H9 (cell line): ENCODE data around the gene CCNC. TPM values are rescaled to one million over a fixed set of nuclear protein-coding genes. Genes with fewer than 3 reads are reported as not detected.

ENCODE experiments used
- DNase-seq: peaks from one replicate; pipeline ENCODE4 v3.0.0-alpha.2; 2017
- H2AFZ ChIP-seq: one replicate; pipeline ENCODE4 v1.6.1; 2013; ENCODE audit warnings: mild to moderate bottlenecking, low read length, control low read depth, moderate library complexity
- H2AK5ac ChIP-seq: 2 replicates; pipeline ENCODE4 v1.6.1; 2013; ENCODE audit warnings: low read length, control low read depth, mixed read lengths; ENCODE audit not compliant: insufficient read length
- H2BK120ac ChIP-seq: one replicate; pipeline ENCODE4 v1.6.1; 2013; ENCODE audit warnings: low read depth, mild to moderate bottlenecking, low read length, control low read depth, inconsistent platforms; ENCODE audit not compliant: poor library complexity, severe bottlenecking
- H2BK12ac ChIP-seq: 2 replicates; pipeline ENCODE4 v1.6.1; 2013; ENCODE audit warnings: low read length, control low read depth, mixed read lengths, low read depth; ENCODE audit not compliant: insufficient read length
- H2BK15ac ChIP-seq: 2 replicates; pipeline ENCODE4 v1.6.1; 2013; ENCODE audit warnings: low read depth, low read length, control low read depth
- H2BK20ac ChIP-seq: one replicate; pipeline ENCODE4 v1.6.1; 2013; ENCODE audit warnings: low read depth, mild to moderate bottlenecking, low read length, control low read depth, inconsistent platforms; ENCODE audit not compliant: poor library complexity, severe bottlenecking
- H2BK5ac ChIP-seq: 2 replicates; pipeline ENCODE4 v1.6.1; 2013; ENCODE audit warnings: low read length, control low read depth, mixed read lengths; ENCODE audit not compliant: insufficient read length
- H3K14ac ChIP-seq: 2 replicates; pipeline ENCODE4 v1.6.1; 2013; ENCODE audit warnings: low read length, control low read depth; ENCODE audit not compliant: insufficient read depth
- H3K18ac ChIP-seq: 2 replicates; pipeline ENCODE4 v1.6.1; 2013; ENCODE audit warnings: low read depth, mild to moderate bottlenecking, mixed read lengths, low read length, control low read depth; ENCODE audit not compliant: insufficient read length
- H3K23ac ChIP-seq: 2 replicates; pipeline ENCODE4 v1.6.1; 2013; ENCODE audit warnings: low read length, control low read depth, mixed read lengths, low read depth; ENCODE audit not compliant: insufficient read length
- H3K23me2 ChIP-seq: 2 replicates; pipeline ENCODE4 v1.6.1; 2013; ENCODE audit warnings: low read depth, mild to moderate bottlenecking, mixed read lengths, low read length, control low read depth; ENCODE audit not compliant: insufficient read length, poor library complexity, severe bottlenecking
- H3K27ac ChIP-seq: 2 replicates; pipeline ENCODE4 v1.5.1; 2013; ENCODE audit warnings: low read length, control low read depth, mixed read lengths, low read depth; ENCODE audit not compliant: insufficient read length
- H3K27me3 ChIP-seq: 2 replicates; pipeline ENCODE4 v1.6.1; 2013; ENCODE audit warnings: low read length, control low read depth, inconsistent platforms; ENCODE audit not compliant: insufficient read depth
- H3K4ac ChIP-seq: 2 replicates; pipeline ENCODE4 v1.6.1; 2013; ENCODE audit warnings: low read depth, mild to moderate bottlenecking, control low read depth, inconsistent platforms, low read length, moderate library complexity
- H3K4me1 ChIP-seq: 2 replicates; pipeline ENCODE4 v1.6.1; 2013; ENCODE audit warnings: low read length, control low read depth, inconsistent platforms; ENCODE audit not compliant: insufficient read depth
- H3K4me2 ChIP-seq: 2 replicates; pipeline ENCODE4 v1.6.1; 2013; ENCODE audit warnings: low read length, control low read depth, mixed read lengths; ENCODE audit not compliant: insufficient read length, insufficient read depth
- H3K56ac ChIP-seq: 2 replicates; pipeline ENCODE4 v1.6.1; 2013; ENCODE audit warnings: low read depth, mild to moderate bottlenecking, mixed read lengths, low read length, control low read depth; ENCODE audit not compliant: insufficient read length
- H3K79me1 ChIP-seq: 2 replicates; pipeline ENCODE4 v1.6.1; 2013; ENCODE audit warnings: low read depth, mild to moderate bottlenecking, moderate library complexity, low read length, control low read depth, inconsistent platforms; ENCODE audit not compliant: insufficient read depth, poor library complexity, severe bottlenecking
- H3K79me2 ChIP-seq: 2 replicates; pipeline ENCODE4 v1.6.1; 2013; ENCODE audit warnings: low read length, control low read depth, inconsistent platforms; ENCODE audit not compliant: insufficient read depth
- H3K9ac ChIP-seq: 2 replicates; pipeline ENCODE4 v1.6.1; 2013; ENCODE audit warnings: low read length, control low read depth, mixed read lengths; ENCODE audit not compliant: insufficient read length; ENCODE audit errors: extremely low read depth
- H3K9me3 ChIP-seq: one replicate; pipeline ENCODE4 v1.6.1; 2013; ENCODE audit warnings: low read depth, low read length, inconsistent platforms; ENCODE audit not compliant: control insufficient read depth
- H3T11ph ChIP-seq: one replicate; pipeline ENCODE4 v1.6.1; 2013; ENCODE audit warnings: mild to moderate bottlenecking, low read length, control low read depth, inconsistent platforms
- H4K20me1 ChIP-seq: one replicate; pipeline ENCODE4 v1.6.1; 2013; ENCODE audit not compliant: control insufficient read depth, insufficient read length, insufficient read depth
- H4K5ac ChIP-seq: 2 replicates; pipeline ENCODE4 v1.6.1; 2013; ENCODE audit warnings: low read depth, mild to moderate bottlenecking, mixed read lengths, low read length, control low read depth; ENCODE audit not compliant: insufficient read length
- H4K8ac ChIP-seq: replicated peaks from 2 replicates; pipeline ENCODE4 v1.6.1; 2013; ENCODE audit warnings: low read length, control low read depth, mixed read lengths, low read depth; ENCODE audit not compliant: insufficient read length
- H4K91ac ChIP-seq: 2 replicates; pipeline ENCODE4 v1.6.1; 2013; ENCODE audit warnings: low read depth, mild to moderate bottlenecking, moderate library complexity, mixed read lengths, low read length, control low read depth; ENCODE audit not compliant: insufficient read length
- H3K27ac Mint-ChIP-seq, 3 experiments: 2 replicates in 2 of 3; 3 replicates in 1 of 3; pipeline ENCODE4 v1.8.0; 2020 to 2021; ENCODE audit warnings: mixed read lengths in 3 of 3, mild to moderate bottlenecking in 1 of 3, moderate library complexity in 1 of 3
- H3K27me3 Mint-ChIP-seq: 2 replicates; pipeline ENCODE4 v1.8.0; 2021; ENCODE audit warnings: low read depth, mild to moderate bottlenecking, moderate library complexity, mixed read lengths
- H3K36me3 Mint-ChIP-seq, 3 experiments: 2 replicates in 2 of 3; 3 replicates in 1 of 3; pipeline ENCODE4 v1.8.0; 2020 to 2021; ENCODE audit warnings: low read depth in 3 of 3, mixed read lengths in 3 of 3; ENCODE audit not compliant: insufficient read depth in 1 of 3
- H3K4me1 Mint-ChIP-seq, 2 experiments: 2 replicates each; pipeline ENCODE4 v1.8.0; 2020; ENCODE audit warnings: mixed read lengths in 2 of 2
- H3K4me3 Mint-ChIP-seq, 2 experiments: 2 replicates in 1 of 2; 3 replicates in 1 of 2; pipeline ENCODE4 v1.8.0; 2020 to 2021; ENCODE audit warnings: mild to moderate bottlenecking in 2 of 2, mixed read lengths in 2 of 2, moderate library complexity in 1 of 2
- H3K9me3 Mint-ChIP-seq, 2 experiments: 2 replicates in 1 of 2; 3 replicates in 1 of 2; pipeline ENCODE4 v1.8.0; 2020; ENCODE audit warnings: mild to moderate bottlenecking in 2 of 2, mixed read lengths in 2 of 2, moderate library complexity in 1 of 2
- WGBS: extraction: QIAGEN DNeasy Blood & Tissue Kit; methylation state at CpG from one replicate; pipeline ENCODE4 v1.1.7; 2013; ENCODE audit warnings: missing lambda C conversion rate, low lambda C conversion rate, mixed read lengths; ENCODE audit not compliant: insufficient read length; ENCODE audit errors: extremely low coverage; 5-methylcytosine and 5-hydroxymethylcytosine counted together
- total RNA-seq: library from RNA; stranded (reverse); gene quantifications from 2 replicates; pipeline ENCODE4 v1.2.1, GENCODE V29; 2021
- TF ChIP-seq, protein P1 (sequence below): fragments of 200-600 bp; sonication (generic); conservative IDR thresholded peaks from 3 replicates; pipeline ENCODE4 v1.8.0; 2021; ENCODE audit warnings: antibody characterized with exemption, mild to moderate bottlenecking

Gene CCNC
- total RNA-seq, 1 experiment from 2014 or later: 112 TPM

DNA sequence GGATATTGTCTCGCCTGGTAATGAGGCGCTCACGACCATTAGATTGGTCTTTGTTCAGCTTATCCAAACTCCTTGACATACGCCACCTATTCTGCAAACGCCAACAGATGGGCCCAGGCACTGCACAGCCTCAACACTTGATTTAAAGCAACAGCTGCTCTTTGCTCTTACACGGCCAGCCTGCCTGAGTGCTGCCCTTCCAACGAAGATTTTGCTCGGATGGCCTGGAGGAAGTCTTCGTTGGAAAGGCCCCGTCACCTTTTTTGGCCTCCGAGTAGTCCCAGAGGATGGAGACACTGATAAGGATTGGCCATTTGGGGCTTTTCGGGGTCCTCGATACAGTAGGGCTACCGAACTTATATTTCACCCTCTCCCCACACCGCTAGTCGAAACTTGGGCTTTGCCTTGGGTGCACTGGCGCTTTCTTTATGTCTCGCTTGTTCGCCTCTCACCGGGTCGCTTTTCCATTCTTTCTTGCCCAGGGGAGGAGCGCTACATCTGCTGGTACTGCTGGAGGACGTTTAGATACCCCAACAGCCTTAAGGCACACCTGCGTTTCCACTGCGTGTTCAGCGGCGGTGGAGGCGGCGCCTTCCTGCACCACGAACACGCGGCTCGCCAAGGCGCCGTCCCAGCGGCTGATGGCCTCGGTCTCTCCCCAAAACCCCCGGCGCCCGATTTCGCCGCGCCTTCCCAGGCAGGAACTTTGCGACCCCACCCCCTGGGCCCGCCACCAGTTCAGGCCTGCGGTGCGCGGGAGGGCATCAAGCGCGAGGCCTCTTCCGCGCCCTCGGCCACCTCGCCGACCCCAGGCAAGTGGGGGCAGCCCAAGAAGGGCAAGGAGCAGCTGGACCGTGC is 44.3 kb upstream of the CCNC start:
- Histone ChIP-seq H3K23me2 (peaks cover 8% of the 10 kb centered on the region), H3K27me3 (peaks cover 79% of the 10 kb centered on the region), H3K14ac (no peak overlapping the region), H3K79me1 (no peaks in the 10 kb centered on the region), H4K20me1 (no peaks in the 10 kb centered on the region), H2BK12ac (no peak overlapping the region), H2AK5ac (no peak overlapping the region), H2AFZ (no peak overlapping the region), H3K9ac (no peak overlapping the region), H2BK5ac (no peak overlapping the region), H4K5ac (no peak overlapping the region), H4K91ac (no peak overlapping the region), H3K79me2 (no peaks in the 10 kb centered on the region), H3K9me3 (no peaks in the 10 kb centered on the region), H3K56ac (no peak overlapping the region), H3K4me1 (no peaks in the 10 kb centered on the region), H3K4ac (no peak overlapping the region), H3K18ac (no peak overlapping the region), H2BK120ac (no peak overlapping the region), H3T11ph (no peak overlapping the region), H3K23ac (no peak overlapping the region), H2BK20ac (no peak overlapping the region), H2BK15ac (no peak overlapping the region), H3K27ac (no peak overlapping the region), H4K8ac (no peak overlapping the region), H3K4me2 (peak overlapping the region; percentile 46)
- TF ChIP-seq, protein P1, sequence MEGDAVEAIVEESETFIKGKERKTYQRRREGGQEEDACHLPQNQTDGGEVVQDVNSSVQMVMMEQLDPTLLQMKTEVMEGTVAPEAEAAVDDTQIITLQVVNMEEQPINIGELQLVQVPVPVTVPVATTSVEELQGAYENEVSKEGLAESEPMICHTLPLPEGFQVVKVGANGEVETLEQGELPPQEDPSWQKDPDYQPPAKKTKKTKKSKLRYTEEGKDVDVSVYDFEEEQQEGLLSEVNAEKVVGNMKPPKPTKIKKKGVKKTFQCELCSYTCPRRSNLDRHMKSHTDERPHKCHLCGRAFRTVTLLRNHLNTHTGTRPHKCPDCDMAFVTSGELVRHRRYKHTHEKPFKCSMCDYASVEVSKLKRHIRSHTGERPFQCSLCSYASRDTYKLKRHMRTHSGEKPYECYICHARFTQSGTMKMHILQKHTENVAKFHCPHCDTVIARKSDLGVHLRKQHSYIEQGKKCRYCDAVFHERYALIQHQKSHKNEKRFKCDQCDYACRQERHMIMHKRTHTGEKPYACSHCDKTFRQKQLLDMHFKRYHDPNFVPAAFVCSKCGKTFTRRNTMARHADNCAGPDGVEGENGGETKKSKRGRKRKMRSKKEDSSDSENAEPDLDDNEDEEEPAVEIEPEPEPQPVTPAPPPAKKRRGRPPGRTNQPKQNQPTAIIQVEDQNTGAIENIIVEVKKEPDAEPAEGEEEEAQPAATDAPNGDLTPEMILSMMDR: no peak
- WGBS: no CpG with 5 or more reads among the region's 56 CpGs
- Mint-ChIP-seq H3K36me3 (no peaks in the 10 kb centered on the region; a peak in 1 of 7 replicates), H3K27me3 (peaks cover 99% of the 10 kb centered on the region), H3K27ac (no peak overlapping the region), H3K4me3 (peak overlapping the region; percentile 21 to 73), H3K9me3 (peaks cover 2 to 7% of the 10 kb centered on the region in 2 experiments; a peak in 3 of 5 replicates), H3K4me1 (peaks cover 14 to 41% of the 10 kb centered on the region in 2 experiments)
- peak; percentile 54 for DNase-seq
